Measurements from ENCODE around the gene SP3.

Gene SP3

DNA sequence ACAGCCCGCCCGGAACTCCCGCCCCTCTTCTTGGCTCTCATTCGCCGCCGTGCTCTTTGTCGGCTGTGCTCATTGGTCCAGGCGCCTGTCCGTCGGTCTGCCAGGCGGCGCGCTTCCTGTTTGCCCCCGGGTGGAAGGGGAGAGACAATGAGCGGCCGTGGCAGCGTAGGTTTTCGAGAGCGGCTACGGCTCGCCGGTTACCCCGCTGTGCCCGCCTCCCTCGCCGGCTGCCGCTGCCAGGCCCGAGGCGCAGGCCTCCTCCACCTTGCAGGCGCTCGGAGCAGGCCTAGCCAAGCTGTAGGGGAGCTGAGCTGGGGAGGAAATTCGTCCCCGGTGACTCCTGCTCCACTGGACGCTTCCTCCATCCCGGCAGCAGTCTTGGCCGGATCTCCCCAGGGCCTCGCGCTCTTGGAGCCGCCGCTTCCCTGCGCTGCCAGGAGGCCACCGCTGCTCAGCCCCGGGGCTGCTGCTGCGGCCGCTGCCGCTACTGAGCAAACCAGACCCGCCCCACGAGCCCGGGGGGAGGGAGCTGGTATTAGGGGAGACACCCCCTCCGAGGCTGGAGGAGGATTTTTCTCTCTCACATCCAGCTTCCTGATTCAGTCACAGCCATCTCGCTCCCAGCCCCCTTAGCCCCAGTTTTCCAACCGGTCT lies at the start of gene SP3:
TSS of gene SP3 (minus strand) at position 2 of the 654 bp plus-strand sequence. CDS start 202 bp downstream, outside the sequence.
- DNase-seq (ENCODE audit: low spot score) = peak; percentile 96

- no peak for DNase-seq (ENCODE audit: low spot score)
These were observed 49.5 kb upstream of the SP3 start for GRCh38 chr2:174014699-174015070.

DNA sequence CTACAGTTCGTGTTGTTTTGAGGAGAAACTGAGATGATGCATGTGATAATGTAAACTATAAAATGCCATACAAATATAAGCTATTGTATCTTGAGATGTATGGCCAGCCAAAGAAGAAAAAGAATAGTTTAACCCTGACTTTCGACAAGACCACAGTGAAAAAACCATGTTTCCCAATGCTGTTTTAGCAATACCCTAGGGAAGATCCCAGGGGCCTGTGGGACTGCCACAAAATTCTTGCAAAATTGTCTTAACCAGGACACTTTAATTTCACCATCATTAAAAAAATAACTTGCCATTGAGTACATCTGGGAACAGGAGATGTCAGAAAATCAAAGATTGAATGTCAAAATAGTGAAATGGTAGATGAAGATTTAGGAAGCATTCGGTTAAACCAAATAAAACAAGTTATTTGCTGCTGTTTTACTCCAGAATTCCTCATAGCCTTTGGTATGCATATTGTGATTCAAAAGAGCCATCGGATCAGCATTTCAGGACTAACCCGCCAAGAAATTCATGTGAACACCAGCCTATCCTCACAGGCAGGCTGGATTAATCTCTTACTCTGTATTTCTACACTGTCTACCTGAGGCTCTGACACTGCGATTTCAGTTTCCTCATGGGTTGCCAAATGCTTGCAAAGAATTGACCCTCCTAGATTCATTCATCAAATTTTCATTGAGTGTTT lies 49.0 kb upstream of the SP3 start:
- DNase-seq (ENCODE audit: low spot score) = no peak

DNA sequence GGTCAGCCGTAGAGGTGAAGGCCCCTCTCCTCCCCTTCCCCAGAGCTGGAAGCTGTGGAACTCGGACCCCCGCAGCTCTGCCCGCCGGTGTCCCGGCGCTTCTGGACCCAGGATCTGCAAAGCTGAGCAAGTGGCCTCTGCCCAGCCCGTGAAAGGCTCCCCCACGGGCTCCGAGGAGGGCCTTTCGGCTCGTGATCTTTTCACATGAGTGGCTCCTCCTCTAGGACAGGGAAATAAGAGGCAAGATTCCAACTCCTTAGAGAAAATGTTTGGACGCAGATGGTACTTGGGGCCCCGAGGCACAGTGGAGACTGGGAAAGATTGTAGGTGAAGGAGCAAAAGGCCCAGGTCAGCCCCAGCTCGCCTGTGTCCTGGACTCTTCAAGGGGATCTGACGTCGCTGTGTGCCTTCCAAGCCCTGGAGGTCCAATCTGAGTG lies 48.2 kb upstream of the SP3 start:
- DNase-seq (ENCODE audit: low spot score) = no peak

DNA sequence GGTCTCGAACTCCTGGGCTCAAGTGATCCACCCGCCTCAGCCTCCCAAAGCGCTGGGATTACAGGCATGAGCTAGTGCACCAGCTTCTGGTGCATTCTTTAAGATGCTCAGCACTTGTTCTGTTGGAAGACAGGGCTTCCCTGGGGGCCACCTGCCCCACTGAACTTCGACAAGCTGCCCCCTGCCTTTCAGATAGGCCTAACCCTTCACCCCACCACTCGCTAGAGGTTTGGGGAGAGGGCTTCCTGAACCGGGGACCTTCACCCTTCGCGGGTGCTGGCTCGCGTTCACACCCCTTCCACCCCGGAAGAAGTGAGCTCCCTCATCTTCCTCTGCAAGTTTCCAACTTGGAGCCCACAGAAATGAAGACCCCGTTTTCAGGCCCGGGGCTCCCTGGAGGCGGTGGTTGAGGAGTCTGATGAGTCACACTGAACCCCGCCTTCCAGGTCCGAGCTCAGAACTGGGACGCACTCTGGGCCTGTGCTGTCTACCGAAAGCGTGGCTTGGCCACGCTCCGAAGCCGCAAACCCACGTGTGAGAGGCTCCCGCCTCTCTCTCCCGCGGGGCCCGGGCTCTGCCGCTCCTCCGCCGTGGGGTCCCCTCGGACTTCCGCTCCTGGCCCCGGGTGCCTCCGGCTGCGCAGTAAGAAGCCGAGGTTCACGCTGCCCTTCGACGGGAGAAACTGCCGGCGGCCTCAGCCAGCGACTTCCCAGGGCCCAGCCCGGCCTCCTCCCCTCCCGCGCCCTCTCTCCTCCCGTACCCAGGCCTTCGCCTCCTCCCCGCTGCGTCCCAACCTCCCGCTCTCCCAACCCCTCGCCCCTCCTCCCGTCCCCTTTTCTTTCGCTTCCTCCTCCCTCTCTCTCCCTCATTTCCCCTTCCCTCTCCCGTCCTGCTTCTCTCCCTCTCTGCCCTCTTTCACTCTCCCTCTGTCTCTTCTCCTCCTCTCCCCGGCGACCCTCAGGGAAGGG lies 47.5 kb upstream of the SP3 start:
- DNase-seq (ENCODE audit: low spot score) = peak; percentile 33

DNA sequence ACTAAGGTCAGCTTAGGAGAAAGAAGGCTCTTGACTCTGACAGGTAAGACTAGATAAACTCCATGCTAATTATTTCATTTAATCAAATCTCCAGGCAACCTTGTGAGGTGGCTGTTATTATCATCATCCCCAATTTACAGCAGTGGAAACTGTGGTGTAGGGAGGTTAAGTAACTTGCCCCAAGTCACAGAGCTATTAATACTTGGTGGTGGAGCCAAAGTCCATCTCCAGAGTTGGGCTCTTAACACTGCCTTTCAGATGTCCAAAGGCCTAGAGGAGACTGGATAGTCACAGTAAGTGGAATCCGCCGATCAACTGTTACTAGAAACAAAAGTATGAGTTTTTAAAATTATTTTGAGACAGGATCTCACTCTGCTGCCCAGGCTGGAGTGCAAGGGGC lies 46.6 kb upstream of the SP3 start:
- no peak for DNase-seq (ENCODE audit: low spot score)

GRCh38 chr2:174011173-174011572 lies 46.0 kb upstream of the SP3 start:
- DNase-seq (ENCODE audit: low spot score) = no peak

GRCh38 chr2:174009488-174010223 lies 44.5 kb upstream of the SP3 start:
- DNase-seq (ENCODE audit: low spot score) = no peak

- DNase-seq (ENCODE audit: low spot score) = no peak
These were observed 43.5 kb upstream of the SP3 start for GRCh38 chr2:174008720-174009119.

- DNase-seq (ENCODE audit: low spot score) = no peak
These were observed 41.8 kb upstream of the SP3 start for GRCh38 chr2:174007010-174007409.

DNA sequence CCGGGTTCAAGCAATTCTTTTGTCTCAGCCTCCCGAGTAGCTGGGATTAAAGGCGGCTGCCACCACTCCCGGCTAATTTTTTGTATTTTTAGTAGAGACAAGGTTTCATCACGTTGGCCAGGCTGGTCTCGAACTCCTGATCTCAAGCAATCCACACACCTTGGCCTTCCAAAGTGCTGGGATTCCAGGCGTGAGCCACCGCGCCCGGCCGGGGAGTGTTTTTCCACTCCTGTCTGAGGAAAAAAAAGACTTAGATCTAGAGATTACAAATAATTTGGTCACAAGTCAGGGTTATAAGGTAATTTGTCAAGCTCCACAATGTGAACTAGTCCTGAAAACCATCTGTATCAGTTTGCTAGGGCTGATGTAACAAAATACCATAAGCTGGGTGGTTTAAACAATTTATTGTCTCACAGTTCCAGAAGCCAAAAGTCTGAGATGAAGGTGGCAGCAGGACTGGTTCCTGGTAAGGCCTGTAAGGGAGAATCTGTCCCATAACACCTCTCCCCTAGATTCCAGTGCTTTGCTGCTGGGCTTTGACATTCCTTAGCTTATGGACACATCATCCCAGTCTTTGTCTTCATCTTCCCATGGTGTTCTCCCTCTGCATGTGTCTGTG lies 40.7 kb upstream of the SP3 start:
- no peak for DNase-seq (ENCODE audit: low spot score)

DNA sequence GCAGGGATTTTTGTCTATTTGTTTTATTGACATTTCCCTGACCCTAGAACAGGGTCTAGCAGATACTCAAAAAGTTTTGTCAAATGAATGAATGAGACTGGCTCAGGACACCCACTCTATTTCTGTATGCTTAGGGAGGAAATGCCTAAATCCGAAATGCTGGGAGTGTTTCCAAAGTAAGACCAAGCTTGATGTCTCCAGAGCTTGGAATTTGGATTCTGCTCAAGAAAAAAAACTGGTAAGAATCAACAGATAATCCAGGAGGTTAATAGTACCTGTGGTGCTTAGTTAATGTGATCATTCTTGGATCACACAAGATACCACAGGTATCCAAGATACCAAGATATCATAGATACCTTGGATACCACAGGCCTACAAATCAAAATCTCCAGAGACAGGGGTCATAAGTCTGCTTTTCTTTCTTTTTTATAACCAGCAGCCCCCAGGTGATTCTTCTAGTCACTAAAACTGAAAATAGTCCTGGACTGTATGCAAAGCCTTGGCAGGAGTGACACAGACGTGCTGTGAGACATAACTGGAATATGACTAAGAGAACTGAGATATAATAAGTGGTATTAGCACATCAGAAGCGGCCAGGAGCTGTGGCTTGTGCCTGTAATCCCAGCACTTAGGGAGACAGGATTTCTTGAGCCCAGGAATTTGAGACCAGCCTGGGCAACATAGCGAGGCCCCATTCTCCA lies 39.9 kb upstream of the SP3 start:
- DNase-seq (ENCODE audit: low spot score) = no peak

DNA sequence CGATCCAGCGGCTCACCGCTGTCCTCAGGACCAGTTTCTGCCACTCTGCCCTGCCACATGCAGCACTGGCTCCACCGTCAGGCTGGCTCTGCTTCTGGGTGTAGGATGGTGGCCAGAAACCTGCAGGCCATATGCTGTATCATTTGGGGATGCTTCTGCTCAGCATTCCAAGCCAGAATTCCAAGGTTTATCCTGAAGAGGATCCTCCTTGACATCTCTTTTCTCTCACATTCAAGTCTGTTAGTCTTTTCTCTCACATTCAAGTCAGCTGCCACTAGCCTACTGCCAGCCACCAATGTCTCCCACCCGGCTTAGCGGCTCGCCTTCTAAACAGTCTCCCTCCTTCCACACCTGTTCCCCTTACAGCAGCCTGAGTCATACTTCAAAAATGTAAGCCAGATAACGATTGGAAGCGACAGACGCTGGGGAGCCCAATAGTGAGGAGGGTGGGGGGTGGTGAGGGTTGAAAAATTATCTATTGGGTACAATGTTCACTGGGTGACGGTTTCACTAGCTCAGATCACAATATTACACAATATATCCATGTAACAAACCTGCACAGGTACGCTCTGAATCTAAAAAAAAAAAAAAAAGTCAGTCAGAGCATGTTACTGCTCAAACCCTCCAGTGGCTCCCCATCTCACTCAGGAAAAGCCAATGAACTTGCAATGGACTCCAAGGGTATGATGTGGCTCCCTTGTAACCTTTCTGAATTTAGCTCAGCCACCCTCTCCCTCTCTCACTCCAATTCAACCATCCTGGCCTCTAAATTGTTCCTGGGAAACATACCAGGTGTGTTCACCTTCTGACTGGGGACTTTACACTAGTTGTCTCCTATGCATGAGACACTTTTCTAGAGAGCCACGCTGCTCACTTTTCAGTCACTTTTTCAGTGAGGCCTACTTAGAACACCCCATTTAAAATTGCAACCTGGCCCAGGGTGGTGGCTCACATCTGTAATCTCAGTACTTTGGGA lies 38.8 kb upstream of the SP3 start:
- DNase-seq (ENCODE audit: low spot score) = peak; percentile 6

- DNase-seq (ENCODE audit: low spot score) = no peak
These were observed 37.5 kb upstream of the SP3 start for GRCh38 chr2:174002679-174003078.

GRCh38 chr2:174001107-174001506 lies 35.9 kb upstream of the SP3 start:
- DNase-seq (ENCODE audit: low spot score) = no peak

DNA sequence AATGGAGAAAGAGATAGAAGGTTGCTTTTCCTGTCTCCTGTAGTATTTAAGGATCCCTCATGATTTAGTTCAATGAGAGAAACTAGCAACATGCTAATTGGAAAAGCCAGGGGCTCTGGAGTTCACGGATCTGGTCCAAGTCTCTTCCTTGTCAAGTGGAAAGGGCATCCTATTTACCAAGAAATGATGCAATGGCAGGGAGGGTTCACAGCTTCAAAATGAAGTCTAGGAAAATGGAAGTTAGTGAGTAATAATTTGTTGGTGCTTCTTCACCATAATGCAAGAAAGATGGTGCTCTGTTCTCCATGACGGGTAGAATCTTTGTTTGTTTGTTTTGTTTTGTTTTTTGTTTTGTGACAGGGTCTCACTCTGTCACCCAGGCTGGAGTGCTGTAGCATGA lies 34.6 kb upstream of the SP3 start:
- no peak for DNase-seq (ENCODE audit: low spot score)

DNA sequence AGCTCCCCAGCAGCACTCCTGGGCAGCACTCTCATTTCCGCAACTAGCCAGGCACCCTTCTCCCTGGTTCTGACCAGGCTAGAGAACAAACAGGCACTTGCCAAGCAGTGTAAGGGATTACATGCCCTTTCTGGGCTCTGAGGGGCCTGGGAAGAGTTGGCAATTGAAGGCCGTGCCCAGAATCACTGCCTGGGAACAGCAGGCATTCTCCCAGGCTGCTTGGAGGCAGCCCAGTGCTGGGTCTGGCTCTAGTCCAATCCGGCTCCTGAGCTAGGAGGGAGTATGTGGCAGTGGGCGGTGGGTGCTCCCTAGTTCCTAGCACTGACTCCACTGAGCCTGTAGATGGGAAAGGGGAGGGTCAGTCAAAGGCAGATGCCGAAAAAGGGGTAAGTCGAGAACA lies 34.1 kb upstream of the SP3 start:
- DNase-seq (ENCODE audit: low spot score) = no peak

DNA sequence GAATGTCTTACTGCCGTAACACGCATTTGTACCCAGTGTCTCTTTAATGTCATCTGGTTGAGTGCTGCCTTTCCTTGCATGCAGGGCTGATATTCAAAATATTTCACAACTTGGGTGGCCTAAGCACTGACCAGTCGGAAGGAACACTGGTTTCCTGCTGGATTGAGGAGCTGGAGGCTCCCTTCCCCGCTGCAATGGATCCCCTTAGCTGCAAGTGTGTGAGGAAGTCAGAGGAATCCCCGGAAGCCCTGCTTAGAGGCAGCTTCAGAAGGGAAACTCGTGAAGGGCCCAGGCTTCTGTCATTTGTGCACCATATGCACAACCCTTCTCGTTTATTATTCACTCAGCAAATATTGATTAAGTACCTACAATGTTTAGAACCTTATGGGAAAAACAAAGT lies 33.2 kb upstream of the SP3 start:
- no peak for DNase-seq (ENCODE audit: low spot score)

DNA sequence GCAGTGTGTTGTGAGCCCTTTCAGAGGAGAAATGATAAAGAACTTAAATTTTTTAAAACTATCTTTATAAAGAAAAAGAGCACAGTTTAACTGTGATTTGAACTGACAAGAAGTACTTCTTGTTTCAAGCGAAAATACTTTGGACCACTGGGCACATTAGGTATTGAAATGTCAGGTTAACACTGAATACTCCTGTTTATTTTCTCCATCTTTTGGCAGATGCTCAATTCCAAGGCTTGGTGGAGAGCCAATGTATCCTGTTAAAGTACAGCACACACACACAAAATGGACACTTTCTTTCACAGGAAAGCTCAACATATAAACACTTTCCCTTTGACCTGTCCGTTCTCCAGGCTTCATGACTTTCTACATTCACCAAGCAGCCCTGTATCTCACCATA lies 32.6 kb upstream of the SP3 start:
- DNase-seq (ENCODE audit: low spot score) = no peak

DNA sequence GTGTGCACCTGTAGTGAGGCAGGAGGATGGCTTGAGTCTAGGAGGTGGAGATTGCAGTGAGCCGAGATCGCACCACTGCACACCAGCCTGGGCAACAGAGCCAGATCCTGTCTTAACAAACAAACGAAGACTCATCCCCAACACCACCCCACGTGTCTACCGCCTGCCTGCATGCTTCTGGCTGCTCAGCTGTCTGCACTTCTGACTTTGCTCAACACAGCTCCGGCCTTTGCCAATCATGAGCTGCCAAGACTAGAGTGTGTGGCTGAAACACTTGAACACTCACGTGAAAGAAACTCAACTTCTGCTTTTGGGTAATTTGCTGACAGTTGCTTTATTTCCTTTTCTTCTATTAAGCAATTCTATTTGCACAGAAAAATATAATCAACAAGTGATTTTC lies 32.1 kb upstream of the SP3 start:
- peak; percentile 9 for DNase-seq (ENCODE audit: low spot score)
